Thyroid gland (tissue), 4 donors: Measurements from ENCODE around the gene CALY. TPM values are rescaled to one million over a fixed set of nuclear protein-coding genes. Genes with fewer than 3 reads are reported as not detected.

ENCODE experiments used
- DNase-seq, 2 donors: peaks; one replicate each; pipeline ENCODE4 v3.0.0-alpha.2; 2019
- H3K27ac ChIP-seq, 3 donors: fragments of 200-600 bp; sonication (generic); 1 replicate in 2 of 3; 2 replicates in 1 of 3; pipeline ENCODE4 v1.5.1; 2016 to 2019; ENCODE audit warnings: mild to moderate bottlenecking in 1 of 3, moderate library complexity in 1 of 3
- H3K27me3 ChIP-seq: fragments of 200-600 bp; sonication (generic); one replicate; pipeline ENCODE4 v1.5.1; 2019
- H3K36me3 ChIP-seq, 2 donors: fragments of 200-600 bp; sonication (generic); one replicate each; pipeline ENCODE4 v1.5.1; 2016 to 2019
- H3K4me1 ChIP-seq, 2 donors: fragments of 200-600 bp; sonication (generic); one replicate each; pipeline ENCODE4 v1.5.1; 2017 to 2019
- H3K4me3 ChIP-seq, 3 donors: fragments of 200-600 bp; sonication (generic); replicated peaks in 1 of 3; 1 replicate in 2 of 3; 2 replicates in 1 of 3; pipeline ENCODE4 v1.5.1; 2016; ENCODE audit warnings: mild to moderate bottlenecking in 1 of 3
- H3K9me3 ChIP-seq: fragments of 200-600 bp; sonication (generic); one replicate; pipeline ENCODE4 v1.5.1; 2017
- CTCF ChIP-seq, 6 experiments: fragments of 200-600 bp in 3 of 6; fragments of 450-650 bp in 3 of 6; sonication (generic) in 3 of 6; IDR thresholded peaks; one replicate each; pipeline ENCODE4 v1.5.1; 2016 to 2019; ENCODE audit warnings: antibody characterized with exemption in 6 of 6, mild to moderate bottlenecking in 2 of 6, inconsistent platforms in 1 of 6, moderate library complexity in 1 of 6
- POLR2A ChIP-seq, 2 donors: fragments of 450-650 bp; IDR thresholded peaks; one replicate each; pipeline ENCODE4 v1.6.1; 2017; ENCODE audit warnings: antibody characterized with exemption in 2 of 2, mild to moderate bottlenecking in 2 of 2, moderate library complexity in 1 of 2
- WGBS, 2 donors: methylation state at CpG; one replicate each; pipeline ENCODE4 v1.1.5; 2017; 5-methylcytosine and 5-hydroxymethylcytosine counted together
- intact Hi-C: fragments of 100-400 bp; cut with DNase I; formaldehyde crosslinking; loops from one replicate; pipeline ENCODE4 v1.15.1; 2023
- total RNA-seq, 4 donors: library from RNA; depleted of rRNA; stranded (reverse); fragments of >200 nt; gene quantifications; one replicate each; pipeline ENCODE4 v1.2.3, GENCODE V29; 2016

The CALY gene
- total RNA-seq, 4 donors from 2014 or later, result 0.13 to 1.5 TPM; not detected in 2

GRCh38 chr10:133329491-133330202 lies 7.0 kb downstream of the CALY start:
- H3K27me3 ChIP-seq, result peaks cover 15% of the 10 kb centered on the region
- intact Hi-C loops, result loop anchor here (5.0 kb wide), 1 partner anchor 168 kb away; no protein-coding TSS in a partner anchor
- no peak overlapping the region for H3K4me3 ChIP-seq

GRCh38 chr10:133328358-133329343 lies 8.0 kb downstream of the CALY start:
- WGBS, 2 donors, result 80 to 91% methylated on average over 14 to 15 of the region's 15 CpGs
- H3K9me3 ChIP-seq, result no peaks in the 10 kb centered on the region
- no peak for DNase-seq
- H3K27ac ChIP-seq, result no peak overlapping the region
- H3K4me1 ChIP-seq, result peaks cover 6 to 18% of the 10 kb centered on the region in 2 donors
- no peak overlapping the region for H3K4me3 ChIP-seq
- H3K36me3 ChIP-seq, result no peaks in the 10 kb centered on the region
- TF ChIP-seq POLR2A (IDR thresholded peaks at IDR 0.05) (no peak), CTCF (IDR thresholded peaks at IDR 0.05) (no peak)
- intact Hi-C loops, result loop anchor here (5.0 kb wide), 1 partner anchor 169 kb away; no protein-coding TSS in a partner anchor
- H3K27me3 ChIP-seq, result peaks cover 14% of the 10 kb centered on the region

More at GRCh38 chr10:133329491-133330202, 7.0 kb downstream of the CALY start:
- peak; percentile 68 to 99 (median 86) for TF ChIP-seq CTCF (IDR thresholded peaks at IDR 0.05)
- no peak for TF ChIP-seq POLR2A (IDR thresholded peaks at IDR 0.05)
- DNase-seq, result peak; percentile 81 to 86
- Histone ChIP-seq H3K36me3 (no peaks in the 10 kb centered on the region), H3K4me1 (peaks cover 6 to 17% of the 10 kb centered on the region in 2 donors), H3K9me3 (no peaks in the 10 kb centered on the region), H3K27ac (no peak overlapping the region)
- WGBS, 2 donors, result 9% methylated on average over 31 to 37 of the region's 37 CpGs

GRCh38 chr10:133327651-133328357 lies 8.9 kb downstream of the CALY start:
- H3K36me3 ChIP-seq, result no peaks in the 10 kb centered on the region
- no peak for DNase-seq
- peaks cover 14% of the 10 kb centered on the region for H3K27me3 ChIP-seq
- intact Hi-C loops, result loop anchor here (5.0 kb wide), 1 partner anchor 169 kb away; no protein-coding TSS in a partner anchor
- TF ChIP-seq CTCF (IDR thresholded peaks at IDR 0.05) (no peak), POLR2A (IDR thresholded peaks at IDR 0.05) (no peak)
- WGBS, 2 donors, result 20 to 43% methylated on average over 6 to 11 of the region's 12 CpGs
- H3K4me1 ChIP-seq, result peaks cover 6 to 18% of the 10 kb centered on the region in 2 donors
- no peaks in the 10 kb centered on the region for H3K9me3 ChIP-seq
- H3K27ac ChIP-seq, result no peak overlapping the region
- no peak overlapping the region for H3K4me3 ChIP-seq

- no peaks in the 10 kb centered on the region for H3K36me3 ChIP-seq
- DNase-seq, result no peak
- peaks cover 14% of the 10 kb centered on the region for H3K27me3 ChIP-seq
- peaks cover 6 to 18% of the 10 kb centered on the region in 2 donors for H3K4me1 ChIP-seq
- no peak overlapping the region for H3K4me3 ChIP-seq
- intact Hi-C loops, result loop anchor here (5.0 kb wide), 1 partner anchor 170 kb away; no protein-coding TSS in a partner anchor
- H3K27ac ChIP-seq, result no peak overlapping the region
- no peaks in the 10 kb centered on the region for H3K9me3 ChIP-seq
- TF ChIP-seq POLR2A (IDR thresholded peaks at IDR 0.05) (no peak), CTCF (IDR thresholded peaks at IDR 0.05) (no peak)
- 22 to 25% methylated on average over 18 to 24 of the region's 28 CpGs for WGBS, 2 donors
These were observed 9.7 kb downstream of the CALY start for GRCh38 chr10:133326745-133327650.
